CD14-positive monocyte (primary cell): ENCODE measurements around the gene MIA3. TPM values are rescaled to one million over a fixed set of nuclear protein-coding genes. Genes with fewer than 3 reads are reported as not detected.

Experiments
- DNase-seq, 3 donors: peaks; one replicate each; pipeline ENCODE4 v3.0.0-alpha.2; 2011 to 2022
- H2AFZ ChIP-seq: 2 replicates; pipeline ENCODE4 v1.6.0; 2012; ENCODE audit warnings: mild to moderate bottlenecking, low read depth, low read length, inconsistent platforms; ENCODE audit not compliant: insufficient read depth, poor library complexity, severe bottlenecking
- H3K27ac ChIP-seq, 2 donors: 1 replicate in 1 of 2; 2 replicates in 1 of 2; pipeline ENCODE4 v1.5.1; 2012 to 2013; ENCODE audit warnings: low read length in 2 of 2, control low read depth in 1 of 2, inconsistent platforms in 1 of 2, low read depth in 1 of 2, mild to moderate bottlenecking in 1 of 2
- H3K27me3 ChIP-seq, 2 donors: one replicate each; pipeline versions ENCODE4 v1.6.0 to v1.6.1; 2011 to 2013; ENCODE audit warnings: low read length in 2 of 2; ENCODE audit not compliant: control insufficient read depth in 2 of 2, insufficient read depth in 2 of 2
- H3K36me3 ChIP-seq, 2 donors: replicated peaks in 1 of 2; 1 replicate in 1 of 2; 2 replicates in 1 of 2; pipeline versions ENCODE4 v1.5.1 to v1.6.1; 2012 to 2013; ENCODE audit warnings: low read length in 2 of 2, control low read depth in 1 of 2, inconsistent platforms in 1 of 2, mild to moderate bottlenecking in 1 of 2; ENCODE audit not compliant: insufficient read depth in 2 of 2, control insufficient read depth in 1 of 2
- H3K4me1 ChIP-seq, 2 donors: 1 replicate in 1 of 2; 2 replicates in 1 of 2; pipeline versions ENCODE4 v1.5.1 to v1.6.1; 2012 to 2013; ENCODE audit warnings: low read length in 2 of 2, control low read depth in 1 of 2, inconsistent platforms in 1 of 2, mild to moderate bottlenecking in 1 of 2, moderate library complexity in 1 of 2; ENCODE audit not compliant: insufficient read depth in 2 of 2, control insufficient read depth in 1 of 2
- H3K4me2 ChIP-seq: replicated peaks from 2 replicates; pipeline ENCODE3; 2012; ENCODE audit warnings: low read length, moderate library complexity, mild to moderate bottlenecking; ENCODE audit not compliant: poor library complexity, severe bottlenecking; ENCODE audit errors: extremely low read depth
- H3K4me3 ChIP-seq, 3 experiments: fragments of 200-600 bp in 1 of 3; sonication (generic) in 1 of 3; replicated peaks in 1 of 3; 1 replicate in 2 of 3; 2 replicates in 1 of 3; pipeline ENCODE4 v1.5.1; 2011 to 2013; ENCODE audit warnings: low read length in 3 of 3, mild to moderate bottlenecking in 3 of 3, control low read depth in 2 of 3, low read depth in 2 of 3, inconsistent platforms in 1 of 3, moderate library complexity in 1 of 3
- H3K79me2 ChIP-seq: 2 replicates; pipeline ENCODE4 v1.6.0; 2012; ENCODE audit warnings: mild to moderate bottlenecking, control low read depth, inconsistent platforms, low read length, moderate library complexity; ENCODE audit not compliant: insufficient read depth
- H3K9ac ChIP-seq: 2 replicates; pipeline ENCODE4 v1.6.0; 2017; ENCODE audit warnings: low read length, mild to moderate bottlenecking; ENCODE audit not compliant: insufficient read depth, poor library complexity, severe bottlenecking
- H3K9me3 ChIP-seq, 2 donors: replicated peaks in 1 of 2; 1 replicate in 1 of 2; 2 replicates in 1 of 2; pipeline versions ENCODE4 v1.5.1 to v1.6.1; 2012 to 2013; ENCODE audit warnings: low read length in 2 of 2, control low read depth in 1 of 2; ENCODE audit not compliant: control insufficient read depth in 1 of 2, insufficient read depth in 1 of 2
- H4K20me1 ChIP-seq: 2 replicates; pipeline ENCODE4 v1.6.0; 2012; ENCODE audit warnings: mild to moderate bottlenecking, low read length, control low read depth, moderate library complexity; ENCODE audit not compliant: insufficient read depth
- H3K27ac Mint-ChIP-seq, 7 donors: one replicate each; pipeline ENCODE4 v1.8.0; 2020; ENCODE audit warnings: mild to moderate bottlenecking in 7 of 7, mixed read lengths in 7 of 7, moderate library complexity in 6 of 7, inconsistent platforms in 2 of 7
- H3K27me3 Mint-ChIP-seq, 3 donors: one replicate each; pipeline ENCODE4 v1.8.0; 2021 to 2022; ENCODE audit warnings: low read depth in 3 of 3, mild to moderate bottlenecking in 3 of 3, mixed read lengths in 3 of 3, moderate library complexity in 3 of 3, inconsistent platforms in 1 of 3
- H3K36me3 Mint-ChIP-seq, 2 donors: one replicate each; pipeline ENCODE4 v1.8.0; 2020; ENCODE audit warnings: mixed read lengths in 2 of 2, inconsistent platforms in 1 of 2, mild to moderate bottlenecking in 1 of 2
- H3K4me1 Mint-ChIP-seq: one replicate; pipeline ENCODE4 v1.8.0; 2020; ENCODE audit warnings: mild to moderate bottlenecking, mixed read lengths
- H3K4me3 Mint-ChIP-seq, 2 donors: one replicate each; pipeline ENCODE4 v1.8.0; 2020; ENCODE audit warnings: mild to moderate bottlenecking in 2 of 2, mixed read lengths in 2 of 2, moderate library complexity in 1 of 2
- H3K9me3 Mint-ChIP-seq, 7 donors: one replicate each; pipeline ENCODE4 v1.8.0; 2020 to 2022; ENCODE audit warnings: mixed read lengths in 7 of 7, mild to moderate bottlenecking in 6 of 7, moderate library complexity in 6 of 7, inconsistent platforms in 2 of 7
- WGBS: methylation state at CpG from one replicate; pipeline ENCODE4 v1.1.5; 2013; ENCODE audit warnings: missing lambda C conversion rate; ENCODE audit not compliant: insufficient coverage; 5-methylcytosine and 5-hydroxymethylcytosine counted together
- intact Hi-C, 2 donors: fragments of 100-400 bp; cut with micrococcal nuclease; formaldehyde crosslinking; loops; one replicate each; pipeline versions ENCODE4 v1.15.0 to v1.15.1; 2023
- polyA plus RNA-seq, 3 donors: library from polyadenylated mRNA; depleted of rRNA in 1 of 3; unstranded in 2 of 3; stranded (reverse) in 1 of 3; fragments of 300-500 nt in 2 of 3; fragments of >200 nt in 1 of 3; fragmentation: Illumina TruSeq in 2 of 3; gene quantifications; 1 replicate in 2 of 3; 2 replicates in 1 of 3; pipeline ENCODE4 v1.2.3, GENCODE V29; 2012 to 2021
- TF ChIP-seq, protein P1 (sequence below): fragments of 200-600 bp; IDR thresholded peaks from one replicate; pipeline ENCODE4 v1.8.0; 2022; ENCODE audit warnings: antibody characterized with exemption, mild to moderate bottlenecking

Gene MIA3
- polyA plus RNA-seq, 3 donors = 19.8 to 37.1 (median 36.6) TPM

DNA sequence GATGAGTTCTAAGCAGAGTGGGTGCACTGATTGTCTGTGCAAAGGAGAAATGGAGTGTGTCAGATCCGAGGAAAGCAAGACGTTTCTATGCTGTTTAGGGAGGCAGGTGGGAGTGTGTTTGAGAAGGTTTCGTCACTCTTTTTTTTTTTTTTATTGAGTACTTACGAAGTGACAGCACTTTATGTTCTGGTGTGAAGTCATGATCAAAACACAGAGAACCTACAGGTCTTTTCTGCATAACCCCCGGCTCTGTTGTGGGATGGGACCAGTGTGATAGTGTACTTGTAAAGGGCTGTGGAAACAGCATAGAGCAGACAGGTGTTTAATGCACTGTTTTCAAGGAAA is 26.7 kb downstream of the MIA3 start:
- Histone ChIP-seq H3K27ac (peak overlapping the region; percentile 92 to 100), H3K36me3 (peaks cover 25 to 44% of the 10 kb centered on the region in 2 donors), H4K20me1 (no peaks in the 10 kb centered on the region), H3K4me2 (peak overlapping the region; percentile 83), H3K9me3 (no peaks in the 10 kb centered on the region), H3K9ac (peak overlapping the region; percentile 98), H3K4me1 (peaks cover 8 to 19% of the 10 kb centered on the region in 2 donors), H2AFZ (peak overlapping the region; percentile 99), H3K4me3 (peak overlapping the region; percentile 88 to 100 (median 95)), H3K79me2 (peaks cover 26% of the 10 kb centered on the region), H3K27me3 (no peaks in the 10 kb centered on the region)
- TF ChIP-seq, protein P1, sequence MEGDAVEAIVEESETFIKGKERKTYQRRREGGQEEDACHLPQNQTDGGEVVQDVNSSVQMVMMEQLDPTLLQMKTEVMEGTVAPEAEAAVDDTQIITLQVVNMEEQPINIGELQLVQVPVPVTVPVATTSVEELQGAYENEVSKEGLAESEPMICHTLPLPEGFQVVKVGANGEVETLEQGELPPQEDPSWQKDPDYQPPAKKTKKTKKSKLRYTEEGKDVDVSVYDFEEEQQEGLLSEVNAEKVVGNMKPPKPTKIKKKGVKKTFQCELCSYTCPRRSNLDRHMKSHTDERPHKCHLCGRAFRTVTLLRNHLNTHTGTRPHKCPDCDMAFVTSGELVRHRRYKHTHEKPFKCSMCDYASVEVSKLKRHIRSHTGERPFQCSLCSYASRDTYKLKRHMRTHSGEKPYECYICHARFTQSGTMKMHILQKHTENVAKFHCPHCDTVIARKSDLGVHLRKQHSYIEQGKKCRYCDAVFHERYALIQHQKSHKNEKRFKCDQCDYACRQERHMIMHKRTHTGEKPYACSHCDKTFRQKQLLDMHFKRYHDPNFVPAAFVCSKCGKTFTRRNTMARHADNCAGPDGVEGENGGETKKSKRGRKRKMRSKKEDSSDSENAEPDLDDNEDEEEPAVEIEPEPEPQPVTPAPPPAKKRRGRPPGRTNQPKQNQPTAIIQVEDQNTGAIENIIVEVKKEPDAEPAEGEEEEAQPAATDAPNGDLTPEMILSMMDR = no peak
- 0% methylated on average over 3 of the region's 5 CpGs for WGBS
- Mint-ChIP-seq H3K4me1 (peaks cover 19% of the 10 kb centered on the region), H3K4me3 (peak overlapping the region; percentile 96 to 99), H3K27ac (peak overlapping the region; percentile 97 to 100 (median 99)), H3K27me3 (peaks cover 0 to 2% (median 0%) of the 10 kb centered on the region in 3 donors), H3K36me3 (peaks cover 22 to 34% of the 10 kb centered on the region in 2 donors), H3K9me3 (no peaks in the 10 kb centered on the region)
- no peak for DNase-seq
- intact Hi-C loops = no loop called here

DNA sequence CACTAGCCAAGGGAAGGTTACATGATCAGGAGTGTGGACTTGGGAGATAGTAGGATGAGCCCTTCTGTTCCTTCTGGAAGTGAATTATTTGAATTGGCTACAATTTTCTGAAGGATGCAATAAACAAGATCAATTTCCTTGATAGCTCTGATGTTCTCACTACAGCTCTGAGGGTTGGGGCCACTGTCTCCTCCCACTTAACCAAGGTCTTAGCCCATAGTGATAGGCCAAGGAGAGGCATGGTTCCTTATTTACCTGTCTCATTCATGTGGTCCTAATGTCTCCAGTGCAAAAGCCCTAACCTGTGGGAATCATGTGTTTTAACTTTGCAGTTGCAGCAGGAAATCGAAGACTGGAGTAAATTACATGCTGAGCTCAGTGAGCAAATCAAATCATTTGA is 34.8 kb downstream of the MIA3 start:
- no peaks in the 10 kb centered on the region for H3K9me3 ChIP-seq
- peaks cover 14 to 16% of the 10 kb centered on the region in 2 donors for H3K4me1 ChIP-seq
- Mint-ChIP-seq H3K27me3 (no peaks in the 10 kb centered on the region), H3K9me3 (no peaks in the 10 kb centered on the region), H3K27ac (peak overlapping the region in 1 of 7 donors; percentile 47), H3K36me3 (peaks cover 71 to 85% of the 10 kb centered on the region in 2 donors), H3K4me3 (no peak overlapping the region), H3K4me1 (peaks cover 17% of the 10 kb centered on the region)
- H3K36me3 ChIP-seq = peaks cover 70 to 87% of the 10 kb centered on the region in 2 donors
- H3K79me2 ChIP-seq = peaks cover 4% of the 10 kb centered on the region
- H3K27ac ChIP-seq = peak overlapping the region in 1 of 2 donors; percentile 80
- H4K20me1 ChIP-seq = no peaks in the 10 kb centered on the region
- intact Hi-C loops = no loop called here
- H3K4me3 ChIP-seq = no peak overlapping the region
- no CpG with 5 or more reads among the region's 1 CpG for WGBS
- H3K9ac ChIP-seq = no peak overlapping the region
- H3K4me2 ChIP-seq = no peak overlapping the region
- no peaks in the 10 kb centered on the region for H3K27me3 ChIP-seq
- TF ChIP-seq, protein P1 = no peak
- no peak overlapping the region for H2AFZ ChIP-seq
- DNase-seq = no peak
